H9 (cell line): ENCODE measurements around the gene TAF4. TPM values are rescaled to one million over a fixed set of nuclear protein-coding genes. Genes with fewer than 3 reads are reported as not detected.

Experiments
- DNase-seq: peaks from one replicate; pipeline ENCODE4 v3.0.0-alpha.2; 2017
- H2AFZ ChIP-seq: one replicate; pipeline ENCODE4 v1.6.1; 2013; ENCODE audit warnings: mild to moderate bottlenecking, low read length, control low read depth, moderate library complexity
- H2AK5ac ChIP-seq: 2 replicates; pipeline ENCODE4 v1.6.1; 2013; ENCODE audit warnings: low read length, control low read depth, mixed read lengths; ENCODE audit not compliant: insufficient read length
- H2BK120ac ChIP-seq: one replicate; pipeline ENCODE4 v1.6.1; 2013; ENCODE audit warnings: low read depth, mild to moderate bottlenecking, low read length, control low read depth, inconsistent platforms; ENCODE audit not compliant: poor library complexity, severe bottlenecking
- H2BK12ac ChIP-seq: 2 replicates; pipeline ENCODE4 v1.6.1; 2013; ENCODE audit warnings: low read length, control low read depth, mixed read lengths, low read depth; ENCODE audit not compliant: insufficient read length
- H2BK15ac ChIP-seq: 2 replicates; pipeline ENCODE4 v1.6.1; 2013; ENCODE audit warnings: low read depth, low read length, control low read depth
- H2BK20ac ChIP-seq: one replicate; pipeline ENCODE4 v1.6.1; 2013; ENCODE audit warnings: low read depth, mild to moderate bottlenecking, low read length, control low read depth, inconsistent platforms; ENCODE audit not compliant: poor library complexity, severe bottlenecking
- H2BK5ac ChIP-seq: 2 replicates; pipeline ENCODE4 v1.6.1; 2013; ENCODE audit warnings: low read length, control low read depth, mixed read lengths; ENCODE audit not compliant: insufficient read length
- H3K14ac ChIP-seq: 2 replicates; pipeline ENCODE4 v1.6.1; 2013; ENCODE audit warnings: low read length, control low read depth; ENCODE audit not compliant: insufficient read depth
- H3K18ac ChIP-seq: 2 replicates; pipeline ENCODE4 v1.6.1; 2013; ENCODE audit warnings: low read depth, mild to moderate bottlenecking, mixed read lengths, low read length, control low read depth; ENCODE audit not compliant: insufficient read length
- H3K23ac ChIP-seq: 2 replicates; pipeline ENCODE4 v1.6.1; 2013; ENCODE audit warnings: low read length, control low read depth, mixed read lengths, low read depth; ENCODE audit not compliant: insufficient read length
- H3K23me2 ChIP-seq: 2 replicates; pipeline ENCODE4 v1.6.1; 2013; ENCODE audit warnings: low read depth, mild to moderate bottlenecking, mixed read lengths, low read length, control low read depth; ENCODE audit not compliant: insufficient read length, poor library complexity, severe bottlenecking
- H3K27ac ChIP-seq: 2 replicates; pipeline ENCODE4 v1.5.1; 2013; ENCODE audit warnings: low read length, control low read depth, mixed read lengths, low read depth; ENCODE audit not compliant: insufficient read length
- H3K27me3 ChIP-seq: 2 replicates; pipeline ENCODE4 v1.6.1; 2013; ENCODE audit warnings: low read length, control low read depth, inconsistent platforms; ENCODE audit not compliant: insufficient read depth
- H3K4ac ChIP-seq: 2 replicates; pipeline ENCODE4 v1.6.1; 2013; ENCODE audit warnings: low read depth, mild to moderate bottlenecking, control low read depth, inconsistent platforms, low read length, moderate library complexity
- H3K4me1 ChIP-seq: 2 replicates; pipeline ENCODE4 v1.6.1; 2013; ENCODE audit warnings: low read length, control low read depth, inconsistent platforms; ENCODE audit not compliant: insufficient read depth
- H3K4me2 ChIP-seq: 2 replicates; pipeline ENCODE4 v1.6.1; 2013; ENCODE audit warnings: low read length, control low read depth, mixed read lengths; ENCODE audit not compliant: insufficient read length, insufficient read depth
- H3K56ac ChIP-seq: 2 replicates; pipeline ENCODE4 v1.6.1; 2013; ENCODE audit warnings: low read depth, mild to moderate bottlenecking, mixed read lengths, low read length, control low read depth; ENCODE audit not compliant: insufficient read length
- H3K79me1 ChIP-seq: 2 replicates; pipeline ENCODE4 v1.6.1; 2013; ENCODE audit warnings: low read depth, mild to moderate bottlenecking, moderate library complexity, low read length, control low read depth, inconsistent platforms; ENCODE audit not compliant: insufficient read depth, poor library complexity, severe bottlenecking
- H3K79me2 ChIP-seq: 2 replicates; pipeline ENCODE4 v1.6.1; 2013; ENCODE audit warnings: low read length, control low read depth, inconsistent platforms; ENCODE audit not compliant: insufficient read depth
- H3K9ac ChIP-seq: 2 replicates; pipeline ENCODE4 v1.6.1; 2013; ENCODE audit warnings: low read length, control low read depth, mixed read lengths; ENCODE audit not compliant: insufficient read length; ENCODE audit errors: extremely low read depth
- H3K9me3 ChIP-seq: one replicate; pipeline ENCODE4 v1.6.1; 2013; ENCODE audit warnings: low read depth, low read length, inconsistent platforms; ENCODE audit not compliant: control insufficient read depth
- H3T11ph ChIP-seq: one replicate; pipeline ENCODE4 v1.6.1; 2013; ENCODE audit warnings: mild to moderate bottlenecking, low read length, control low read depth, inconsistent platforms
- H4K20me1 ChIP-seq: one replicate; pipeline ENCODE4 v1.6.1; 2013; ENCODE audit not compliant: control insufficient read depth, insufficient read length, insufficient read depth
- H4K5ac ChIP-seq: 2 replicates; pipeline ENCODE4 v1.6.1; 2013; ENCODE audit warnings: low read depth, mild to moderate bottlenecking, mixed read lengths, low read length, control low read depth; ENCODE audit not compliant: insufficient read length
- H4K8ac ChIP-seq: replicated peaks from 2 replicates; pipeline ENCODE4 v1.6.1; 2013; ENCODE audit warnings: low read length, control low read depth, mixed read lengths, low read depth; ENCODE audit not compliant: insufficient read length
- H4K91ac ChIP-seq: 2 replicates; pipeline ENCODE4 v1.6.1; 2013; ENCODE audit warnings: low read depth, mild to moderate bottlenecking, moderate library complexity, mixed read lengths, low read length, control low read depth; ENCODE audit not compliant: insufficient read length
- H3K27ac Mint-ChIP-seq, 3 experiments: 2 replicates in 2 of 3; 3 replicates in 1 of 3; pipeline ENCODE4 v1.8.0; 2020 to 2021; ENCODE audit warnings: mixed read lengths in 3 of 3, mild to moderate bottlenecking in 1 of 3, moderate library complexity in 1 of 3
- H3K27me3 Mint-ChIP-seq: 2 replicates; pipeline ENCODE4 v1.8.0; 2021; ENCODE audit warnings: low read depth, mild to moderate bottlenecking, moderate library complexity, mixed read lengths
- H3K36me3 Mint-ChIP-seq, 3 experiments: 2 replicates in 2 of 3; 3 replicates in 1 of 3; pipeline ENCODE4 v1.8.0; 2020 to 2021; ENCODE audit warnings: low read depth in 3 of 3, mixed read lengths in 3 of 3; ENCODE audit not compliant: insufficient read depth in 1 of 3
- H3K4me1 Mint-ChIP-seq, 2 experiments: 2 replicates each; pipeline ENCODE4 v1.8.0; 2020; ENCODE audit warnings: mixed read lengths in 2 of 2
- H3K4me3 Mint-ChIP-seq, 2 experiments: 2 replicates in 1 of 2; 3 replicates in 1 of 2; pipeline ENCODE4 v1.8.0; 2020 to 2021; ENCODE audit warnings: mild to moderate bottlenecking in 2 of 2, mixed read lengths in 2 of 2, moderate library complexity in 1 of 2
- H3K9me3 Mint-ChIP-seq, 2 experiments: 2 replicates in 1 of 2; 3 replicates in 1 of 2; pipeline ENCODE4 v1.8.0; 2020; ENCODE audit warnings: mild to moderate bottlenecking in 2 of 2, mixed read lengths in 2 of 2, moderate library complexity in 1 of 2
- CTCF ChIP-seq: fragments of 200-600 bp; sonication (generic); conservative IDR thresholded peaks from 3 replicates; pipeline ENCODE4 v1.8.0; 2021; ENCODE audit warnings: antibody characterized with exemption, mild to moderate bottlenecking
- WGBS: extraction: QIAGEN DNeasy Blood & Tissue Kit; methylation state at CpG from one replicate; pipeline ENCODE4 v1.1.7; 2013; ENCODE audit warnings: missing lambda C conversion rate, low lambda C conversion rate, mixed read lengths; ENCODE audit not compliant: insufficient read length; ENCODE audit errors: extremely low coverage; 5-methylcytosine and 5-hydroxymethylcytosine counted together
- total RNA-seq: library from RNA; stranded (reverse); gene quantifications from 2 replicates; pipeline ENCODE4 v1.2.1, GENCODE V29; 2021

The TAF4 gene
- total RNA-seq, 1 experiment from 2014 or later = 30.8 TPM

- H4K91ac ChIP-seq = no peak overlapping the region
- H3T11ph ChIP-seq = no peak overlapping the region
- no peaks in the 10 kb centered on the region for H3K79me2 ChIP-seq
- no peaks in the 10 kb centered on the region for H3K9me3 ChIP-seq
- H4K20me1 ChIP-seq = no peaks in the 10 kb centered on the region
- Mint-ChIP-seq H3K4me1 (peaks cover 3 to 6% of the 10 kb centered on the region in 2 experiments), H3K27me3 (no peaks in the 10 kb centered on the region), H3K9me3 (no peaks in the 10 kb centered on the region), H3K4me3 (no peak overlapping the region), H3K27ac (no peak overlapping the region), H3K36me3 (peaks cover 30 to 78% (median 58%) of the 10 kb centered on the region in 3 experiments)
- no CpG with 5 or more reads among the region's 17 CpGs for WGBS
- no peaks in the 10 kb centered on the region for H3K4me1 ChIP-seq
- no peak overlapping the region for H2BK120ac ChIP-seq
- H3K79me1 ChIP-seq = no peaks in the 10 kb centered on the region
- H3K14ac ChIP-seq = no peak overlapping the region
- no peak for DNase-seq
- H2BK12ac ChIP-seq = no peak overlapping the region
- no peak overlapping the region for H3K4me2 ChIP-seq
- no peak overlapping the region for H3K18ac ChIP-seq
- H4K8ac ChIP-seq = no peak overlapping the region
- no peak overlapping the region for H3K4ac ChIP-seq
- H3K27me3 ChIP-seq = no peaks in the 10 kb centered on the region; the same call in 1 of the 2 replicates
- no peak for TF ChIP-seq CTCF
- no peak overlapping the region for H3K23ac ChIP-seq
- H2AK5ac ChIP-seq = no peak overlapping the region
- no peaks in the 10 kb centered on the region for H3K23me2 ChIP-seq
- H4K5ac ChIP-seq = no peak overlapping the region
- H3K27ac ChIP-seq = no peak overlapping the region
- H2BK15ac ChIP-seq = no peak overlapping the region
- no peak overlapping the region for H3K56ac ChIP-seq
- H2AFZ ChIP-seq = no peak overlapping the region
- H3K9ac ChIP-seq = no peak overlapping the region
- H2BK5ac ChIP-seq = no peak overlapping the region
- H2BK20ac ChIP-seq = no peak overlapping the region
These were observed 58.5 kb downstream of the TAF4 start for GRCh38 chr20:62007127-62007647.
